GM19239 (cell line): ENCODE results near the gene OVCA2.
A peak's percentile ranks its signal among the peaks of the same experiment; 100 is the strongest.

Experiments
- DNase-seq: peaks from one replicate; pipeline ENCODE4 v3.0.0; 2011; ENCODE audit warnings: low spot score; ENCODE audit not compliant: insufficient read length
- FAIRE-seq: peaks from 2 replicates; lab custom pipeline; 2011; peaks lifted over from hg19 to GRCh38; lab: Jason Lieb, UNC

The OVCA2 gene

DNA sequence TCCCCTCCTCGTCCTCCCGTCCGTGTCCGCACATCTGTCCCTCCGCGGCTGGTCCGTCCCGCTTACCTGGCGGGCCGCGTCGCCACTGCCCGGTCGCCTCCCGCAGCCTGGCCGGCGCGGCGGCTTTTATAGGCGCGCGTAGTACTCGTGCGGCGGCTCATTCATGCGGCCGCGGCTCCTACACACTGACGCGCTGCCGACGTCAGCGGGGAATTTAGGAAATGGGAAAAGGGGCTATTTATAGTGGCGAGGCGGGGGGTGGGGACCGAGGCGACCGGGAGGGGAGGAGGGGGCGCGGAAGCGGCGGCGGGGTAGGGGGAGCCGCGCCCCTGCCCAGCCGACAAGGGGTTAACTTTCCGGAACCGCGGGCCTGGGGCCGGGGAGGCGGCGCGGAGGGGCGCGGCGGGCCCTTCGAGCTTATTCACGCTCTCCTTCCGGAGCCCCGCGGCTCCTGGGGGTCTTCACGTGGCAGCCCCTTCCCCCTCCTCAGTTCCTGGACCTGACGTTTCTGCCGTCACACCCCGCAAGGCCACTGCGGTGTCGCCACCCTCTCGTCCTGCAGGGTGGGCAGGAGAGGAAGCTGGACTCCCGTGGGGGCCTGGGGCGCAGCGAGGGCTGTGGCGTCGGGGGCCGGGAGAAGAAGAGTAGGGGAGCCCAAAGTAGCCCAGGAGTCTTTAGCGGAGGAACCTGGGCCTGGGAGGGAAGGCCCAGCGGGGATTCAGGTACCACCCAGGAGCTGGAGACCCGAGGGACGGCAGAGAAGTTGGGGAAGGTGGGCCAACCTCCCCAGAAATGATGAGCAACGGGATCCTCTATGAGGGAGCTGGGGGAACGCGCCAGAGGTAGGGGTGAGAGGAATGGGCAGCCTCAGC lies 9.5 kb downstream of the OVCA2 start:
- DNase-seq (no peak), FAIRE-seq (no peak)

DNA sequence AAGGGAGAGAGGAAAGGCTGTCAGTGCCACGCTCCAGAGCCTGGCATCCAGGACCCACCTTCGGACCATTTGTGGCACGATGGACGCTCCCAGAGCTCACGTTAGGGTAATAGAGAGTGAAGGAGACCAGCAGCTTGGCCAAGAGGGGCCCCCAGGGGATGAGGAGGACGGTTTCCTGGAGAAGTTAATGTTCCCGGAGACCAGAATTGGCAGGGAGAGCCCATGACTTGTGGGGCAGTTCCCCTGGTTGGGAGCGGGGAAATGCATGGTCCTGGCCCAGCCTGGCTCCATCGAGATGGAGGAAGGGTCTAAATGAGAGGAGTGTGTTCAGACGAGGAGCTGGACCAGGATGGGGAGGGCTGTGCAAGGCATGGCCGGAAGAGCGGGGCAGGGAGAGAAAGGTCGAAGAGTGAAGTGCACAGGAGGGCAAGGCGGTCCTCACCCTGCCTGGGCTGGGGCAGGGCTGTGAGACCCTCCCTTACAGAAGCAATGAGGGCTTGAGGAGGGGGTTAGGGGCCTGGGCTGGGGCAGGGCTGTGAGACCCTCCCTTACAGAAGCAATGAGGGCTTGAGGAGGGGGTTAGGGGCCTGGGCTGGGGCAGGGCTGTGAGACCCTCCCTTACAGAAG lies 10.2 kb downstream of the OVCA2 start:
- FAIRE-seq (no peak), DNase-seq (no peak)

DNA sequence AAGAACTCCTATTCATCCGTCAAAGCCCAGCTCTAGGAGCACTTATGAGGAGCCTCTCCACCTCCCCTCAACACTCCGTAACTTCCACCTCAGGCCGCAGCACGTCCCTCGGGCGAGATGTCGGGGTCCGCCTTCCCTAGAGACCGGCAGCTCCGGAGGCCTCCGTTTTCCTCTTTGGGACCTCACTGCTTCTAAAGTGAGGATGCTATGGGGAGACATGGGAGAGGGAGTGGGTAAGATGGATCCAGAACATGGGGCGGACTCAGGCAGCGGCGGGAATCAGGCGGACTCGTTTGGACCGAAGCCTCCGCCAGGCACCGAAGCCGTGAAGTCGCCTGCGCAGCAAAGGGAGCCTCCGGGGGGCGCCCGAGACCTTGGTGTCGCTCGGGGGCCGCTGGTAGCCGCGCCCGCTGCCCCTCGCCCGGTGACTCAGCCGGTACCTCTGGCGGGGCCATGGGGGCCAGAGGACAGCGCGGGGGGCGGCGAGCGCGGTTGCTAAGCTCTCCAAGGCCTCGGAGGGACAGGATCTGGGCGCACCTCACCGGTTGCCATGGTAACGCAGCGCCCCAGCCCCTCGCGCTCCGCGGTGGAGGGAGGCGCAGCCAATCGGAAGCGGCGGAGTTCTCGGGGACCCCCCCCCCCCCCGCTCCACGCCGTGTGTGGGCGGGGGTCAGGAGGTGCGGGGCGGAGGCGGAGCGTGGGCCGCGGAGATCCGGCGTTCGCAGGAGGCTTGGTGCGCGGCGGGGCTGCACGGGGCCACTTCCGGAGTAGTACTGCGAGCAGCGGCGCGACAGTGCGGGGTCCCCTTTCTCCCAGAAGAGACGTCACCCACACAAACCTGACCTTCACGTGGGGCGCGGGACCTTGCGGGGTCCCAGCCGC lies 11.8 kb downstream of the OVCA2 start:
- FAIRE-seq (peak; percentile 63), DNase-seq (peak; percentile 44)

DNA sequence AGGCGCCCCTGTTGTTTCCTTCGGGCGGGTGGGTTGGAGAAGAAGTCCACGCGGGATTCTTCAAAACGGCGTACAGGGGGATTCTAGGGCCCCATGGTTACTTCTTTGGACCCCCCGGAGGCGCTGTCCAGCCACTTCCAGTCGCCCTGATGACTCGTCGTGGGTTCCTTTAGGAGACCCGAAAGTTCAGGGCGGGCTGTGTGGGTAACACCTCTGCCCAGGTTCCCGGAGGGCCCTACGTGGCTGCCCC lies 12.4 kb downstream of the OVCA2 start:
- no peak for DNase-seq
- FAIRE-seq: no peak

DNA sequence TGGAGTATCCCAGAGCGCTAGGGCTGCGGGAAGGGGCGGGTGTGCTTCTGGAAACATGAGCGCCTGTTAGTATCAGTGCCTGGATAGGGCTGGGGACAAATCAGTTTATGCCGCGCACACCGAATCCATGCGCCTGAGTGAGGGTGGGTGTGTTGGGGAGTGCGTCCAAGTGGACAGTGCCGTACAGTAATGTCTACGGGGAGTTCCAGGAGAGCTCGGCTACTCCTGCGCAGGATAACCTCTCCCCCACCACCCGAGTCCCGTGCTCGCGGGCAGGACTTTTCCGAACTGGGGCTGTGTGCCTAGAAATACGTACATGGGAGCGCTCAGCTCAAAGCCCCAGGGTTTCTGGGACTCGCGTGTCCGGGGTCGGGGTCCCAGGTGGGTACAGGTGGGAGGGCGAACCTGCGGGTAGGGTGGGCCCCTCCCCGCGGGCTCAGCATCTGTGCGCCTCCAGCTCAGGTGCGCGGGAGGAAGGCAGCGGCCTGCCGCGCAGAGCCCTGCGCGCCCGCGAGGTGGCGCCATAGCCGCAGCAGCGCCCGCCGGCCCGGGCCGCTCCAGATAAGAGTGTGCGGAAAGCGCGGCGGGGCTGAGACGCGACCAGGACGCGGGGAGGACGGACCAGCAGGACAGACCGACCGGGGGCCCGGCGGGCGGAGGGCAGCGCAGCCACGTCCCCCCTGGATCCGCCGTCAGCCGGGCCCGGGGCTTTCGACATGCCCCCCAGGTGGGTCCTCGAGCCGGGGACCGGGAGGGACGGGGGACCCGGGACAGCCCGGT lies 12.9 kb downstream of the OVCA2 start, which contains the start of gene HIC1:
Gene HIC1, plus strand, starts transcription at position 592 of the 780 bp plus-strand sequence. CDS start 1,588 bp downstream, outside the sequence.
- DNase-seq (peak; percentile 86), FAIRE-seq (peak; percentile 94)

DNA sequence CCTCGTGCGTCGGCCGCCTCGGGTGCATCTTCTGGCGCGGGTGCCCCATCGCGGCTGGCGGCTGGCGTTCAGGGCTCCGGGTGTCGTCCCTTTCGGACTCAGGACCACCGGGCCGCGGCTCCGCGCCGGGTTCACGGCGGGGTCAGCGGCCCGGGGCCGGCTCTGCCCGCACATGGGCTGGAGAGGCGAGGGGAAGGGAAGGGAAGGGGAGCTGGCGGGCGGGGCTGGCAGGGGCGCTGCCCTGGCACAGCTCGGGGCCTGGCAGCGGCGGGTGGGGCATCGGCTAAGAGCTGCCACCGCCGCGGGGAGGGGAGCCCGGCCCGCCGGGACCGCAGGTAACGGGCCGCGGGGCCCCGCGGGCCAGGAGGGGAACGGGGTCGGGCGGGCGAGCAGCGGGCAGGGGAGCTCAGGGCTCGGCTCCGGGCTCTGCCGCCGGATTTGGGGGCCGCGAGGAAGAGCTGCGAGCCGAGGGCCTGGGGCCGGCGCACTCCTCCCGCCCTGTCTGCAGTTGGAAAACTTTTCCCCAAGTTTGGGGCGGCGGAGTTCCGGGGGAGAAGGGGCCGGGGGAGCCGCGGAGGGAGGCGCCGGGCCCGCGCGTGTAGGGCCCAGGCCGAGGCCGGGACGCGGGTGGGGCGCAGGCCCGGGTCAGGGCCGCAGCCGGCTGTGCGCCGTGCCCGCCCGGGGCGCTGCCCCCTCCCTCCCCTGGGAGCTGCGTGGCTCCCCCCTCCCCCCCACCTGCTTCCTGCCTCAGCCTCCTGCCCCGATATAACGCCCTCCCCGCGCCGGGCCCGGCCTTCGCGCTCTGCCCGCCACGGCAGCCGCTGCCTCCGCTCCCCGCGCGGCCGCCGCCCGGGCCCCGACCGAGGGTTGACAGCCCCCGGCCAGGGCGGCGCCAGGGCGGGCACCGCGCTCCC lies 13.7 kb downstream of the OVCA2 start:
- FAIRE-seq (no peak), DNase-seq (peak; percentile 70)

DNA sequence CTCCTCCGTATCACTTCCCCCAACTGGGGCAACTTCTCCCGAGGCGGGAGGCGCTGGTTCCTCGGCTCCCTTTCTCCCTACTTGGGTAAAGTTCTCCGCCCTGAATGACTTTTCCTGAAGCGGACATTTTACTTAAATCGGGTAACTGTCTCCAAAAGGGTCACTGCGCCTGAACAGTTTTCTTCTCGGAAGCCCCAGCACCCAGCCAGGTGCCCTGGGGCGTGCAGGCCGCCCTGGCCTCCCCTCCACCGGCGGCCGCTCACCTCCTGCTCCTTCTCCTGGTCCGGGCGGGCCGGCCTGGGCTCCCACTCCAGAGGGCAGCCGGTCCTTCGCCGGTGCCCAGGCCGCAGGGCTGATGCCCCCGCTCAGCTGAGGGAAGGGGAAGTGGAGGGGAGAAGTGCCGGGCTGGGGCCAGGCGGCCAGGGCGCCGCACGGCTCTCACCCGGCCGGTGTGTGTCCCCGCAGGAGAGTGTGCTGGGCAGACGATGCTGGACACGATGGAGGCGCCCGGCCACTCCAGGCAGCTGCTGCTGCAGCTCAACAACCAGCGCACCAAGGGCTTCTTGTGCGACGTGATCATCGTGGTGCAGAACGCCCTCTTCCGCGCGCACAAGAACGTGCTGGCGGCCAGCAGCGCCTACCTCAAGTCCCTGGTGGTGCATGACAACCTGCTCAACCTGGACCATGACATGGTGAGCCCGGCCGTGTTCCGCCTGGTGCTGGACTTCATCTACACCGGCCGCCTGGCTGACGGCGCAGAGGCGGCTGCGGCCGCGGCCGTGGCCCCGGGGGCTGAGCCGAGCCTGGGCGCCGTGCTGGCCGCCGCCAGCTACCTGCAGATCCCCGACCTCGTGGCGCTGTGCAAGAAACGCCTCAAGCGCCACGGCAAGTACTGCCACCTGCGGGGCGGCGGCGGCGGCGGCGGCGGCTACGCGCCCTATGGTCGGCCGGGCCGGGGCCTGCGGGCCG lies 14.7 kb downstream of the OVCA2 start:
- peak; percentile 84 for DNase-seq
- FAIRE-seq: peak; percentile 90

DNA sequence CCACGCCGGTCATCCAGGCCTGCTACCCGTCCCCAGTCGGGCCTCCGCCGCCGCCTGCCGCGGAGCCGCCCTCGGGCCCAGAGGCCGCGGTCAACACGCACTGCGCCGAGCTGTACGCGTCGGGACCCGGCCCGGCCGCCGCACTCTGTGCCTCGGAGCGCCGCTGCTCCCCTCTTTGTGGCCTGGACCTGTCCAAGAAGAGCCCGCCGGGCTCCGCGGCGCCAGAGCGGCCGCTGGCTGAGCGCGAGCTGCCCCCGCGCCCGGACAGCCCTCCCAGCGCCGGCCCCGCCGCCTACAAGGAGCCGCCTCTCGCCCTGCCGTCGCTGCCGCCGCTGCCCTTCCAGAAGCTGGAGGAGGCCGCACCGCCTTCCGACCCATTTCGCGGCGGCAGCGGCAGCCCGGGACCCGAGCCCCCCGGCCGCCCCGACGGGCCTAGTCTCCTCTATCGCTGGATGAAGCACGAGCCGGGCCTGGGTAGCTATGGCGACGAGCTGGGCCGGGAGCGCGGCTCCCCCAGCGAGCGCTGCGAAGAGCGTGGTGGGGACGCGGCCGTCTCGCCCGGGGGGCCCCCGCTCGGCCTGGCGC lies 15.4 kb downstream of the OVCA2 start:
- DNase-seq (no peak), FAIRE-seq (no peak)

DNA sequence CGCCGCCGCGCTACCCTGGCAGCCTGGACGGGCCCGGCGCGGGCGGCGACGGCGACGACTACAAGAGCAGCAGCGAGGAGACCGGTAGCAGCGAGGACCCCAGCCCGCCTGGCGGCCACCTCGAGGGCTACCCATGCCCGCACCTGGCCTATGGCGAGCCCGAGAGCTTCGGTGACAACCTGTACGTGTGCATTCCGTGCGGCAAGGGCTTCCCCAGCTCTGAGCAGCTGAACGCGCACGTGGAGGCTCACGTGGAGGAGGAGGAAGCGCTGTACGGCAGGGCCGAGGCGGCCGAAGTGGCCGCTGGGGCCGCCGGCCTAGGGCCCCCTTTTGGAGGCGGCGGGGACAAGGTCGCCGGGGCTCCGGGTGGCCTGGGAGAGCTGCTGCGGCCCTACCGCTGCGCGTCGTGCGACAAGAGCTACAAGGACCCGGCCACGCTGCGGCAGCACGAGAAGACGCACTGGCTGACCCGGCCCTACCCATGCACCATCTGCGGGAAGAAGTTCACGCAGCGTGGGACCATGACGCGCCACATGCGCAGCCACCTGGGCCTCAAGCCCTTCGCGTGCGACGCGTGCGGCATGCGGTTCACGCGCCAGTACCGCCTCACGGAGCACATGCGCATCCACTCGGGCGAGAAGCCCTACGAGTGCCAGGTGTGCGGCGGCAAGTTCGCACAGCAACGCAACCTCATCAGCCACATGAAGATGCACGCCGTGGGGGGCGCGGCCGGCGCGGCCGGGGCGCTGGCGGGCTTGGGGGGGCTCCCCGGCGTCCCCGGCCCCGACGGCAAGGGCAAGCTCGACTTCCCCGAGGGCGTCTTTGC lies 16.2 kb downstream of the OVCA2 start:
- no peak for DNase-seq
- no peak for FAIRE-seq

DNA sequence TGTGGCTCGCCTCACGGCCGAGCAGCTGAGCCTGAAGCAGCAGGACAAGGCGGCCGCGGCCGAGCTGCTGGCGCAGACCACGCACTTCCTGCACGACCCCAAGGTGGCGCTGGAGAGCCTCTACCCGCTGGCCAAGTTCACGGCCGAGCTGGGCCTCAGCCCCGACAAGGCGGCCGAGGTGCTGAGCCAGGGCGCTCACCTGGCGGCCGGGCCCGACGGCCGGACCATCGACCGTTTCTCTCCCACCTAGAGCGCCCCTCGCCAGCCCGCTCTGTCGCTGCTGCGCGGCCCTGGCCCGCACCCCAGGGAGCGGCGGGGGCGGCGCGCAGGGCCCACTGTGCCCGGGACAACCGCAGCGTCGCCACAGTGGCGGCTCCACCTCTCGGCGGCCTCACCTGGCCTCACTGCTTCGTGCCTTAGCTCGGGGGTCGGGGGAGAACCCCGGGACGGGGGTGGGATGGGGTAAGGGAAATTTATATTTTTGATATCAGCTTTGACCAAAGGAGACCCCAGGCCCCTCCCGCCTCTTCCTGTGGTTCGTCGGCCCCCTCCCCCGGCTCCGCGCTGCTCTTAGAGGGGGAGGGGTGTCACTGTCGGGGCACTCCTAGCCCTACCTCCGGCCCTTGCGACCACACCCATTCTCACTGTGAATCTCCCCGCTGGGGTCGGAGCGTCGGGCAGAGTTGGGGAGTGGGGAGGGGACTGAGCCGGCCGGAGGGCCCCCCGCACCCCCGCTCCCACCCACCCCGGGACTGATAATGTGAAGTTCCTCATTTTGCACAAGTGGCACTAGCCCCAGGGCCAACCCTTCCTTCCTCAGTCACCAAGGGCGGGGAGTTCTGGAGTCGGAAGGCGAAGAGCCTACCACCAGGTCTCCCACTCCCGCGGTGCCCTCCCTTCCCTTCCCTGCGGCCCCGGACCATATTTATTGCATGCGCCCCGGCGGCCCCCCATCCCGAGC lies 17.0 kb downstream of the OVCA2 start:
- DNase-seq (peak; percentile 84), FAIRE-seq (peak; percentile 88)

DNA sequence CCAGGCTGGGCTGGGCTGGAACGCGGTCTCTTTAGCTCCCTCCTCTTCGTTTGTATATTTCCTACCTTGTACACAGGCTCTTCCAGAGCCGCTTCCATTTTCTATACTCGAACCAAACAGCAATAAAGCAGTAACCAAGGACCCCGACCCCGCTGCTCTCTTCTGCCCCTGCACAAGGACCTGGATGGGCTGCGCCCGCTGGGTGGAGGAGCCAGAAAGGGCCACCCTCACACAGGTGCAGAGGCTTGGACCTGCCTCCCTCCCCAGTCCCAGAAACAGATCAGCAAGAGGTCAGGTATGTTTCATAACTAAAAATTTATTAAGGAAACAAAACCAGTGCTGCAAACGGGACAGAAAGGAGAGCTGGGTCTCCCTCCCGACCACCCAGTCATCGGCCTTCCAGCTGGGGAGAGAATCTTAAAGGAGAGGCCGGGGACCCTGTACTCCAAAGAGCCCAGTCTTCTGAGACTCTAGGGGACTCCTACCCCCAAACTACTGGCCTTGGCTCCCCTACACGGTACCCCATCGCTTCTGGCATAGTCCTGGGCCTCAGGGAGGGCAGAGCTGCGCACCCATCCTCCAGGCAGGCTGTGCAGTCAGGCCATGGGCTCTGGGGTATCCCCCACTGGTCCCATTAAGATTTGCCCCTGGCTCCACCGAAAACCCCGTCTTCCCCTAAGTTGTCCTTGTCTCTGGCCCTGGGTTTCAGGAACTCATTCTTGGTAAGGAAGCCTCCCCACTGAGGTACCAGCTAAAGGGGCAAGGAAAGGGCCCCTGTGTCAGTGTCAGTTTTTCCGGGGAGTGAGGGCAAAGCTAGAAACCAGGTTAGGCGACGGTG lies 17.9 kb downstream of the OVCA2 start:
- DNase-seq: no peak
- no peak for FAIRE-seq

DNA sequence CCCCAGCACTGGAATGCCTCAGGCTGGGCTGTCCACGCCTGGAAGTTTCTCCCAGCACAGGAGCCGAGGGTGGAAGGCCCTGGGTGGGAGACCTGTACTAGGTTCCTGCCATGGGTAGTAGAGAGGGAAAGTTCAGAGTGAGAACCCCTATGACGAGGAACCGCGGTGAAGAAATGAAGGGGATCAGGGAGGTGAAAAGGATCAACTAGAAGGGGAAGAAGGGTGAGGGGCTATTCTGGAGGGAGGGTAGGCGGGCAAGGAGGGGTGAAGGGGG lies 18.5 kb downstream of the OVCA2 start:
- FAIRE-seq (no peak), DNase-seq (no peak)

DNA sequence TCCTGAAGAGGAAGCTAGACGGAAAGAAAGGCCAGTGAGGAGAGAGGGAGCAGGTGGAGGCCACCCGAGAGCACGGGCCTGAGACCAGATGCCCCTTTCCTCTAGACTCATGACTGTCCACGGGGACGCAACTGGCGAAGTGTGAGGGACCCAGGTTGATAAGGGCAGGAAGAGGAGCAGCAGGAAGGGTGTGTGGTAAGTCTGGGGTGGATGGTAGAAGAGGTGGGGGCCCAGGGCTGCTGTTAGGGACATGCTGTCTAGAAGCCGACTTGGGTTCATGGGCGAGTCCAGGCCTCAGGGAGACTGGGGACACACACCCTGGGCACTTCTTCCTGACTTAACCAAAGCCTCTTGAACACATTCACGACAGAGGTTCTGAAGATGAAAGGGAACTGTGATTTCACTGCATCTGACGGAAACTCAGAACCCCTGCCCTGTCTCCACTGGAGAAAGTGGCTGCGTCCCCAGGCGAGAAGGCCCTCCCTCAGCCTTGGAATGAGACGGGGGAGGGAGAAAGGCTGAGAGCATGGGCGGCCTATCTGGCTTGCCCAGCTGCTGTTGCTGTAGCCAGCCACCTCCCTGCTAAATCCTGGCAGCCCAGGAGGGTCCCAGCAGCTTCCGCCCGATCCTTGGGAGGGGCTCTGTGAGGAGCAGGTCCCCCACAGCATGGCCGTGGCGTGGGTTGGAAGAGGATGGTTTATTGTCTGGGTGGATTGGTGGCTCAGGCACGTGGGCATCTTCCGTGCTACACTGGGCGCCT lies 19.0 kb downstream of the OVCA2 start:
- FAIRE-seq: no peak
- no peak for DNase-seq

DNA sequence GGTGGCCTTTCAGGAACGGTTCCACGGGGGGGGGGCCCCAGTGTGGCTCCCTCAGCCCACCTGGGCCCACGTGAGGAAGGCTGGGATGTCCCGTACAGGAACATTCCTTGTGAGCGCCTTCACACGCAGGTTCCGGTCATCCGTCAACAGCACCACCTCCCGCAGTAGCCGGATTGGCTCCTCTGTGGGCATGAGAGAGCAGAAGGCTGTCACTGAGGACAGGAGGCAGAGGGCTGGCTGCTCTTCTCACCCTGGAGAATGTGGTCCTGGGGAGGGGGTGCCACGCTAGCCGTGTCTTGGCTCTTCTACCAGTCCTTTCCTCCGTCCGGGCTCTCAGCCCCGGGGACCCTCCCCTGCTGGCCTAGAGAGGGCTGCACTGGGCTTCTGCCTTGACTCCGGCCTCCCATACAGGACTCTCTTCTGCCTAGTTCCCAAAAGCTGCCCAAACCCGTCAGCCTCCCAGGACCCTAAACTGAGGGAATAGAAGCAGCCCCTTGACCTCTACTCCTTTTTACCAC lies 19.7 kb downstream of the OVCA2 start:
- DNase-seq (no peak), FAIRE-seq (no peak)
